SK-N-SH (cell line): ENCODE measurements around the gene TRNT1. TPM values are rescaled to one million over a fixed set of nuclear protein-coding genes. Genes with fewer than 3 reads are reported as not detected.

ENCODE experiments used
- CTCF ChIA-PET: fragments of 300-600, 350-600 bp; formaldehyde crosslinking; extraction: SDS; loops from one replicate; lab custom pipeline; 2021; lab: Yijun Ruan, JAX
- POLR2A ChIA-PET: fragments of 350-600 bp; sonication (Branson Sonifier 250); formaldehyde crosslinking; extraction: SDS; loops from one replicate; lab custom pipeline; 2020; ENCODE audit warnings: antibody characterized with exemption, inconsistent platforms; lab: Yijun Ruan, JAX
- DNase-seq: peaks from one replicate; pipeline ENCODE4 v3.0.0; 2012
- H2AFZ ChIP-seq: fragments of 200-600 bp; sonication (generic); 2 replicates; pipeline ENCODE4 v1.8.1; 2016; ENCODE audit warnings: antibody characterized with exemption, mild to moderate bottlenecking, low read depth
- H3F3A ChIP-seq: fragments of 200-600 bp; sonication (generic); replicated peaks from 2 replicates; pipeline ENCODE3; 2016; ENCODE audit warnings: antibody characterized with exemption, mild to moderate bottlenecking; ENCODE audit not compliant: insufficient read depth
- H3K27ac ChIP-seq, 2 experiments: fragments of 200-500 bp in 1 of 2; fragments of 200-600 bp in 1 of 2; sonication (Bioruptor generic) in 1 of 2; sonication (generic), shearing (Covaris generic) in 1 of 2; 2 replicates each; pipeline versions ENCODE4 v1.5.1 to v1.6.1; 2014 to 2016; ENCODE audit warnings: low read depth in 2 of 2, inconsistent platforms in 1 of 2, low read length in 1 of 2, mild to moderate bottlenecking in 1 of 2, mixed read lengths in 1 of 2
- H3K27me3 ChIP-seq: fragments of 200-600 bp; sonication (generic), shearing (Covaris generic); 2 replicates; pipeline ENCODE4 v1.6.1; 2016; ENCODE audit warnings: mixed run types; ENCODE audit not compliant: insufficient read depth
- H3K36me3 ChIP-seq, 2 experiments: fragments of 200-500 bp in 1 of 2; fragments of 200-600 bp in 1 of 2; sonication (Bioruptor generic) in 1 of 2; sonication (generic) in 1 of 2; replicated peaks in 1 of 2; 2 replicates each; pipeline versions ENCODE3 to v1.5.1; 2014 to 2016; ENCODE audit warnings: low read length in 1 of 2, mild to moderate bottlenecking in 1 of 2; ENCODE audit not compliant: insufficient read depth in 2 of 2, control insufficient read depth in 1 of 2
- H3K4me1 ChIP-seq, 2 experiments: fragments of 200-500 bp in 1 of 2; fragments of 200-600 bp in 1 of 2; sonication (Bioruptor generic) in 1 of 2; sonication (generic), shearing (Covaris generic) in 1 of 2; 2 replicates each; pipeline versions ENCODE4 v1.5.1 to v1.6.1; 2014 to 2016; ENCODE audit warnings: low read depth in 1 of 2, low read length in 1 of 2, mixed run types in 1 of 2; ENCODE audit not compliant: insufficient read depth in 2 of 2, control insufficient read depth in 1 of 2
- H3K4me2 ChIP-seq: fragments of 200-600 bp; sonication (generic), shearing (Covaris generic); 2 replicates; pipeline ENCODE4 v1.6.1; 2017; ENCODE audit warnings: mixed run types
- H3K4me3 ChIP-seq, 2 experiments: fragments of 200-500 bp in 1 of 2; fragments of 200-600 bp in 1 of 2; sonication (Bioruptor generic) in 1 of 2; sonication (generic), shearing (Covaris generic) in 1 of 2; 2 replicates each; pipeline versions ENCODE4 v1.5.1 to v1.8.1; 2014 to 2016; ENCODE audit warnings: low read depth in 2 of 2, inconsistent platforms in 1 of 2, low read length in 1 of 2, mild to moderate bottlenecking in 1 of 2, mixed read lengths in 1 of 2, moderate library complexity in 1 of 2
- H3K79me2 ChIP-seq: fragments of 200-600 bp; sonication (generic); 2 replicates; pipeline ENCODE4 v1.8.1; 2017; ENCODE audit warnings: mild to moderate bottlenecking; ENCODE audit not compliant: insufficient read depth
- H3K9ac ChIP-seq: fragments of 200-600 bp; sonication (generic); 2 replicates; pipeline ENCODE4 v1.6.1; 2017; ENCODE audit warnings: mixed run types
- H3K9me2 ChIP-seq: fragments of 200-600 bp; sonication (generic); 2 replicates; pipeline ENCODE4 v1.6.1; 2017; ENCODE audit warnings: mixed run types
- H3K9me3 ChIP-seq: fragments of 200-600 bp; sonication (generic); 2 replicates; pipeline ENCODE4 v1.6.1; 2017; ENCODE audit warnings: mixed run types, mild to moderate bottlenecking, moderate library complexity
- H4K20me1 ChIP-seq: fragments of 200-600 bp; sonication (generic); 2 replicates; pipeline ENCODE4 v1.6.1; 2017; ENCODE audit warnings: mild to moderate bottlenecking, mixed run types; ENCODE audit not compliant: insufficient read depth
- ELF1 ChIP-seq: IDR thresholded peaks from 2 replicates; pipeline ENCODE4 v1.4.0; 2012
- EP300 ChIP-seq, 2 experiments: IDR thresholded peaks; 2 replicates each; pipeline versions ENCODE4 v1.4.0 to v1.6.1; 2012; ENCODE audit warnings: borderline replicate concordance in 1 of 2, low read depth in 1 of 2, low read length in 1 of 2
- GATA2 ChIP-seq: sonication (generic); formaldehyde crosslinking; IDR thresholded peaks from 2 replicates; pipeline ENCODE4 v1.5.0; 2020; ENCODE audit warnings: mild to moderate bottlenecking, missing genetic modification reagents
- MAX ChIP-seq: IDR thresholded peaks from 2 replicates; pipeline ENCODE4 v1.4.0; 2012; ENCODE audit warnings: low read depth
- MXI1 ChIP-seq: IDR thresholded peaks from 2 replicates; pipeline ENCODE4 v1.6.1; 2012; ENCODE audit warnings: mild to moderate bottlenecking, low read depth, low read length, improper control_type of control experiment
- PBX3 ChIP-seq: IDR thresholded peaks from 2 replicates; pipeline ENCODE4; 2012
- RCOR1 ChIP-seq: fragments of 150-350 bp; IDR thresholded peaks from 2 replicates; pipeline ENCODE4 v1.6.1; 2017; ENCODE audit warnings: antibody characterized with exemption, low read length
- REST ChIP-seq: IDR thresholded peaks from 2 replicates; pipeline ENCODE4 v1.6.1; 2012; ENCODE audit warnings: mild to moderate bottlenecking, low read depth, low read length, moderate library complexity
- RXRA ChIP-seq: IDR thresholded peaks from 2 replicates; pipeline ENCODE4 v1.4.0; 2012; ENCODE audit warnings: low read depth, mild to moderate bottlenecking, borderline replicate concordance
- TAF1 ChIP-seq: IDR thresholded peaks from 2 replicates; pipeline ENCODE4 v1.6.1; 2012; ENCODE audit warnings: low read depth, mild to moderate bottlenecking, low read length, moderate library complexity, borderline replicate concordance
- TCF12 ChIP-seq: IDR thresholded peaks from 2 replicates; pipeline ENCODE4 v1.4.0; 2012
- USF2 ChIP-seq: fragments of 150-350 bp; IDR thresholded peaks from 2 replicates; pipeline ENCODE4 v1.6.1; 2017; ENCODE audit warnings: antibody characterized with exemption, low read length, low read depth, borderline replicate concordance
- ZBTB33 ChIP-seq: IDR thresholded peaks from 2 replicates; pipeline ENCODE4 v1.4.0; 2012; ENCODE audit warnings: low read depth, borderline replicate concordance
- WGBS: methylation state at CpG from one replicate; pipeline ENCODE4 v1.1.6; 2017; ENCODE audit warnings: low lambda C conversion rate; 5-methylcytosine and 5-hydroxymethylcytosine counted together
- polyA plus RNA-seq, 3 experiments: library from polyadenylated mRNA; depleted of rRNA; stranded (reverse); fragments of >200 nt; gene quantifications; 2 replicates each; pipeline ENCODE4 v1.2.3, GENCODE V29; 2012

TRNT1 gene
- polyA plus RNA-seq, 1 of the 3 experiments (the other 2 are of a cell fraction): 7.4 TPM

- DNase-seq: peak; percentile 29
- Histone ChIP-seq H3K4me1 (peaks cover 0 to 10% of the 10 kb centered on the region in 2 experiments; a peak in 2 of 4 replicates), H3K36me3 (no peaks in the 10 kb centered on the region), H3K27me3 (no peaks in the 10 kb centered on the region; the same call in none of the 2 replicates), H3F3A (no peaks in the 10 kb centered on the region), H4K20me1 (no peaks in the 10 kb centered on the region), H3K79me2 (no peaks in the 10 kb centered on the region), H3K4me2 (no peak overlapping the region), H3K4me3 (no peak overlapping the region), H2AFZ (no peak overlapping the region), H3K27ac (peak overlapping the region in 1 of 2 experiments; percentile 64; a peak in 2 of 4 replicates), H3K9me2 (no peaks in the 10 kb centered on the region), H3K9me3 (no peaks in the 10 kb centered on the region), H3K9ac (no peak overlapping the region)
- WGBS: 5% methylated on average over 1 of the region's 1 CpG
- CTCF ChIA-PET: interaction anchor here (5.7 kb wide), 1 partner anchor 11 kb away, joined by 30 read pairs; no protein-coding TSS in a partner anchor
- POLR2A ChIA-PET: interaction anchor here (0.6 kb wide), 1 partner anchor 692 kb away, joined by 3 read pairs; no protein-coding TSS in a partner anchor
- TF ChIP-seq MAX (no peak), ZBTB33 (no peak), TCF12 (0 out of 2 replicates have a peak, but pooled peaks have one; percentile 3), USF2 (no peak), MXI1 (0 out of 2 replicates have a peak, but pooled peaks have one; percentile 25), EP300 (IDR thresholded peaks at IDR 0.05; ENCODE audit: borderline replicate concordance in 1 of 2, low read depth in 1 of 2, low read length in 1 of 2) (peak in 1 of 2 experiments; percentile 34; a peak in 1 of 4 replicates), GATA2 (peak; percentile 53), RCOR1 (peak; percentile 46; the same call in 1 of the 2 replicates)
Measured at GRCh38 chr3:3189102-3189727, 62.5 kb downstream of the TRNT1 start.

GRCh38 chr3:3189961-3190360 lies 63.2 kb downstream of the TRNT1 start:
- Histone ChIP-seq H3K9me2 (no peaks in the 10 kb centered on the region), H2AFZ (no peak overlapping the region), H3K27me3 (no peaks in the 10 kb centered on the region; the same call in none of the 2 replicates), H4K20me1 (no peaks in the 10 kb centered on the region), H3K4me2 (no peak overlapping the region), H3F3A (no peaks in the 10 kb centered on the region), H3K9me3 (no peaks in the 10 kb centered on the region), H3K27ac (peak overlapping the region in 1 of 2 experiments; percentile 64; a peak in 1 of 4 replicates), H3K9ac (no peak overlapping the region), H3K36me3 (no peaks in the 10 kb centered on the region), H3K4me1 (peaks cover 0 to 10% of the 10 kb centered on the region in 2 experiments; a peak in 2 of 4 replicates), H3K4me3 (no peak overlapping the region), H3K79me2 (no peaks in the 10 kb centered on the region)
- WGBS: 22% methylated on average over 1 of the region's 1 CpG
- DNase-seq: no peak
- POLR2A ChIA-PET: interaction anchor here (0.6 kb wide), 1 partner anchor 691 kb away, joined by 3 read pairs; no protein-coding TSS in a partner anchor
- CTCF ChIA-PET: interaction anchor here (5.7 kb wide), 1 partner anchor 10 kb away, joined by 30 read pairs; no protein-coding TSS in a partner anchor
- TF ChIP-seq ELF1 (no peak), ZBTB33 (no peak), TAF1 (no peak), RXRA (no peak), PBX3 (no peak), USF2 (no peak), REST (no peak)
